ENCODE data around the gene CLEC3B. TPM values are rescaled to one million over a fixed set of nuclear protein-coding genes. Genes with fewer than 3 reads are reported as not detected.
A peak's percentile ranks its signal among the peaks of the same experiment; 100 is the strongest.

The CLEC3B gene
- polyA plus RNA-seq, 3 donors = 3.9 to 22.7 (median 14.5) TPM

- Histone ChIP-seq H3K4me3 (replicated peaks in 1 of 3; ENCODE audit: low read depth in 2 of 3, low read length in 3 of 3) (no peak overlapping the region), H3K27me3 (ENCODE audit: control insufficient read depth in 2 of 2, insufficient read depth in 2 of 2, low read length in 2 of 2) (no peaks in the 10 kb centered on the region), H3K27ac (ENCODE audit: low read depth in 1 of 2, low read length in 2 of 2) (no peak overlapping the region), H3K4me2 (replicated peaks; ENCODE audit: extremely low read depth, low read length, poor library complexity, severe bottlenecking) (no peak overlapping the region), H2AFZ (ENCODE audit: insufficient read depth, low read depth, low read length, poor library complexity, severe bottlenecking) (no peak overlapping the region), H3K79me2 (ENCODE audit: insufficient read depth, low read length) (no peaks in the 10 kb centered on the region), H4K20me1 (ENCODE audit: insufficient read depth, low read length) (no peaks in the 10 kb centered on the region), H3K9me3 (replicated peaks in 1 of 2; ENCODE audit: control insufficient read depth in 1 of 2, insufficient read depth in 1 of 2, low read length in 2 of 2) (no peaks in the 10 kb centered on the region), H3K36me3 (replicated peaks in 1 of 2; ENCODE audit: control insufficient read depth in 1 of 2, insufficient read depth in 2 of 2, low read length in 2 of 2) (peaks cover 73 to 89% of the 10 kb centered on the region in 2 donors), H3K4me1 (ENCODE audit: control insufficient read depth in 1 of 2, insufficient read depth in 2 of 2, low read length in 2 of 2) (no peaks in the 10 kb centered on the region), H3K9ac (ENCODE audit: insufficient read depth, low read length, poor library complexity, severe bottlenecking) (no peak overlapping the region)
- Mint-ChIP-seq H3K9me3 (peaks cover 0 to 3% (median 0%) of the 10 kb centered on the region in 7 donors), H3K27me3 (ENCODE audit: low read depth in 3 of 3) (no peaks in the 10 kb centered on the region), H3K36me3 (peaks cover 75 to 82% of the 10 kb centered on the region in 2 donors), H3K4me1 (no peaks in the 10 kb centered on the region), H3K4me3 (no peak overlapping the region), H3K27ac (peak overlapping the region in 2 of 7 donors; percentile 43 to 69)
- no peak for TF ChIP-seq CTCF (IDR thresholded peaks at IDR 0.05)
- DNase-seq = no peak
- intact Hi-C loops (cut with micrococcal nuclease) = no loop called here
Observed at GRCh38 chr3:45003406-45003805, 22.7 kb upstream of the CLEC3B start.

DNA sequence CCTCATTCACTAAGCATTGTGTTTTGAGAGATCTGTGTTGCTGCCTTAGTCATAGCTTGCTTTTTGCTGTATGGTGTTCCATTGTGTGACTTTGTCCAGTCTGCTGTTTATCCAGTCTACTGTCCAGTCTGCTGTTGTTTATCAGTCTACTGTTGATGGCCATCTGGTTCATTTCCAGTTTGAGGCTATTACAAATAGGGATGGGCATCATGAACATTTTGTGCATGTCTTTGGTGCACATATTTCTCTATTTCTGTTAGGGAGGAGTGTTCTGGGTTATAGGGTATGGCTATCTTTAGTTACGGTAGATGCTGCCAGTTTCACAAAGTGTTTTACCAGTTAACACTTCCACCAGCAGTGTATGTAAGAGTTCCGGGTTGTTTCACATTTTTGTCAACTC is 22.2 kb upstream of the CLEC3B start:
- no peaks in the 10 kb centered on the region for H3K4me1 ChIP-seq (ENCODE audit: control insufficient read depth in 1 of 2, insufficient read depth in 2 of 2, low read length in 2 of 2)
- H3K4me3 ChIP-seq (replicated peaks in 1 of 3; ENCODE audit: low read depth in 2 of 3, low read length in 3 of 3) = no peak overlapping the region
- H3K4me2 ChIP-seq (replicated peaks; ENCODE audit: extremely low read depth, low read length, poor library complexity, severe bottlenecking) = no peak overlapping the region
- no peaks in the 10 kb centered on the region for H3K27me3 Mint-ChIP-seq (ENCODE audit: low read depth in 3 of 3)
- no peak for DNase-seq
- TF ChIP-seq CTCF (IDR thresholded peaks at IDR 0.05) = no peak
- no peak overlapping the region for H3K4me3 Mint-ChIP-seq
- no peaks in the 10 kb centered on the region for H3K9me3 ChIP-seq (replicated peaks in 1 of 2; ENCODE audit: control insufficient read depth in 1 of 2, insufficient read depth in 1 of 2, low read length in 2 of 2)
- H3K27me3 ChIP-seq (ENCODE audit: control insufficient read depth in 2 of 2, insufficient read depth in 2 of 2, low read length in 2 of 2) = no peaks in the 10 kb centered on the region
- H3K9ac ChIP-seq (ENCODE audit: insufficient read depth, low read length, poor library complexity, severe bottlenecking) = no peak overlapping the region
- H3K4me1 Mint-ChIP-seq = no peaks in the 10 kb centered on the region
- no peak overlapping the region for H3K27ac ChIP-seq (ENCODE audit: low read depth in 1 of 2, low read length in 2 of 2)
- 90% methylated on average over 2 of the region's 2 CpGs for WGBS (ENCODE audit: insufficient coverage)
- H3K27ac Mint-ChIP-seq = no peak overlapping the region
- peaks cover 74 to 78% of the 10 kb centered on the region in 2 donors for H3K36me3 Mint-ChIP-seq
- no peak overlapping the region for H2AFZ ChIP-seq (ENCODE audit: insufficient read depth, low read depth, low read length, poor library complexity, severe bottlenecking)
- H3K9me3 Mint-ChIP-seq = peaks cover 0 to 3% (median 0%) of the 10 kb centered on the region in 7 donors
- peaks cover 68 to 89% of the 10 kb centered on the region in 2 donors for H3K36me3 ChIP-seq (replicated peaks in 1 of 2; ENCODE audit: control insufficient read depth in 1 of 2, insufficient read depth in 2 of 2, low read length in 2 of 2)
- H4K20me1 ChIP-seq (ENCODE audit: insufficient read depth, low read length) = no peaks in the 10 kb centered on the region
- intact Hi-C loops (cut with micrococcal nuclease) = no loop called here
- H3K79me2 ChIP-seq (ENCODE audit: insufficient read depth, low read length) = no peaks in the 10 kb centered on the region

Measured in CD14-positive monocyte (primary cell).